Measurements from ENCODE around the gene TMEM255B. TPM values are rescaled to one million over a fixed set of nuclear protein-coding genes. Genes with fewer than 3 reads are reported as not detected.
A peak's percentile ranks its signal among the peaks of the same experiment; 100 is the strongest.

The TMEM255B gene
- total RNA-seq, 4 donors from 2014 or later = 1.8 to 17.3 (median 3.5) TPM; not detected in 1

- no peaks in the 10 kb centered on the region for H3K9me3 ChIP-seq
- no peaks in the 10 kb centered on the region for H3K27me3 ChIP-seq
- DNase-seq = peak in 2 of 3 donors; percentile 16 to 37
- H3K4me1 ChIP-seq = no peaks in the 10 kb centered on the region
- no peak overlapping the region for H3K27ac ChIP-seq
- H3K36me3 ChIP-seq = no peaks in the 10 kb centered on the region
- no peak for TF ChIP-seq POLR2A (IDR thresholded peaks at IDR 0.05)
- no peak for TF ChIP-seq CTCF (IDR thresholded peaks at IDR 0.05)
- no peak overlapping the region for H3K4me3 ChIP-seq
Measured at GRCh38 chr13:113769881-113770280, 10.9 kb downstream of the TMEM255B start.

GRCh38 chr13:113770441-113770840 lies 11.4 kb downstream of the TMEM255B start:
- Histone ChIP-seq H3K9me3 (no peaks in the 10 kb centered on the region), H3K27ac (no peak overlapping the region), H3K36me3 (no peaks in the 10 kb centered on the region), H3K4me1 (no peaks in the 10 kb centered on the region), H3K27me3 (no peaks in the 10 kb centered on the region), H3K4me3 (no peak overlapping the region)
- peak in 2 of 3 donors; percentile 27 to 28 for DNase-seq
- TF ChIP-seq POLR2A (IDR thresholded peaks at IDR 0.05) (no peak), CTCF (IDR thresholded peaks at IDR 0.05) (no peak)

GRCh38 chr13:113770937-113771336 lies 11.9 kb downstream of the TMEM255B start:
- TF ChIP-seq POLR2A (IDR thresholded peaks at IDR 0.05) = no peak
- TF ChIP-seq CTCF (IDR thresholded peaks at IDR 0.05) = no peak
- no peak overlapping the region for H3K4me3 ChIP-seq

GRCh38 chr13:113771709-113772331 lies 12.8 kb downstream of the TMEM255B start:
- Histone ChIP-seq H3K36me3 (no peaks in the 10 kb centered on the region), H3K27me3 (no peaks in the 10 kb centered on the region), H3K27ac (no peak overlapping the region), H3K4me1 (no peaks in the 10 kb centered on the region), H3K4me3 (no peak overlapping the region), H3K9me3 (no peaks in the 10 kb centered on the region)
- no peak for TF ChIP-seq CTCF (IDR thresholded peaks at IDR 0.05)
- TF ChIP-seq POLR2A (IDR thresholded peaks at IDR 0.05) = no peak
- DNase-seq = peak in 1 of 3 donors; percentile 2

More at GRCh38 chr13:113770937-113771336, 11.9 kb downstream of the TMEM255B start:
- Histone ChIP-seq H3K9me3 (no peaks in the 10 kb centered on the region), H3K4me1 (no peaks in the 10 kb centered on the region), H3K27ac (no peak overlapping the region), H3K27me3 (no peaks in the 10 kb centered on the region), H3K36me3 (no peaks in the 10 kb centered on the region)
- peak in 1 of 3 donors; percentile 10 for DNase-seq

GRCh38 chr13:113774177-113775107 lies 15.4 kb downstream of the TMEM255B start:
- Histone ChIP-seq H3K36me3 (no peaks in the 10 kb centered on the region), H3K27ac (no peak overlapping the region), H3K9me3 (no peaks in the 10 kb centered on the region), H3K27me3 (no peaks in the 10 kb centered on the region), H3K4me1 (no peaks in the 10 kb centered on the region), H3K4me3 (no peak overlapping the region)
- TF ChIP-seq POLR2A (IDR thresholded peaks at IDR 0.05) = no peak
- TF ChIP-seq CTCF (IDR thresholded peaks at IDR 0.05) = no peak
- peak in 1 of 3 donors; percentile 22 for DNase-seq

Data from Peyer's patch (tissue), 4 donors.